ENCODE measurements around the gene ZNF800. TPM values are rescaled to one million over a fixed set of nuclear protein-coding genes. Genes with fewer than 3 reads are reported as not detected.

The ZNF800 gene
- polyA plus RNA-seq, 1 donor from 2014 or later = 4.2 TPM

DNA sequence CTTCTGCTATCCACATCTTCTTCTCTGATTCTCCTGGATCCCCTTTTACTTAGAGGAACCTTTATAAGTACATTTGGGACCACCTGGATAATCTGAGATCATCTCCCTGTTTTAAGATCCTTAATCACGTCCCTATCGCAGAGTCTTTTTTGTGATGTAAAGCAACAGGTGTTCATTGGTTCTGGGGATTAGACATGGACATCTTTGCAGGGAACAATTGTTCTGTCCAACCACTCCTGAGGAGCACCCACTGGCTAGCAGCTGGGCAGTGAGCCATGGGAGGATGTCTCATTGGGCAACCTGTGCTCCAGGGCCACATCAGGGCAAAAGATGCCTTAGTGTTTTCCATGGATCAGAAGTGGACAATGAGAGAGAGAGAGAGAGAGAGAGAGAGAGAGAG is 56.0 kb downstream of the ZNF800 start:
- H3K9me2 ChIP-seq (ENCODE audit: insufficient read depth, low read length) = no peaks in the 10 kb centered on the region
- no peak overlapping the region for H3K9ac ChIP-seq (ENCODE audit: low read length)
- H3K36me3 ChIP-seq (ENCODE audit: insufficient read depth, low read length) = no peaks in the 10 kb centered on the region
- TF ChIP-seq, protein P1, sequence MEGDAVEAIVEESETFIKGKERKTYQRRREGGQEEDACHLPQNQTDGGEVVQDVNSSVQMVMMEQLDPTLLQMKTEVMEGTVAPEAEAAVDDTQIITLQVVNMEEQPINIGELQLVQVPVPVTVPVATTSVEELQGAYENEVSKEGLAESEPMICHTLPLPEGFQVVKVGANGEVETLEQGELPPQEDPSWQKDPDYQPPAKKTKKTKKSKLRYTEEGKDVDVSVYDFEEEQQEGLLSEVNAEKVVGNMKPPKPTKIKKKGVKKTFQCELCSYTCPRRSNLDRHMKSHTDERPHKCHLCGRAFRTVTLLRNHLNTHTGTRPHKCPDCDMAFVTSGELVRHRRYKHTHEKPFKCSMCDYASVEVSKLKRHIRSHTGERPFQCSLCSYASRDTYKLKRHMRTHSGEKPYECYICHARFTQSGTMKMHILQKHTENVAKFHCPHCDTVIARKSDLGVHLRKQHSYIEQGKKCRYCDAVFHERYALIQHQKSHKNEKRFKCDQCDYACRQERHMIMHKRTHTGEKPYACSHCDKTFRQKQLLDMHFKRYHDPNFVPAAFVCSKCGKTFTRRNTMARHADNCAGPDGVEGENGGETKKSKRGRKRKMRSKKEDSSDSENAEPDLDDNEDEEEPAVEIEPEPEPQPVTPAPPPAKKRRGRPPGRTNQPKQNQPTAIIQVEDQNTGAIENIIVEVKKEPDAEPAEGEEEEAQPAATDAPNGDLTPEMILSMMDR (IDR thresholded peaks at IDR 0.05; ENCODE audit: poor library complexity, severe bottlenecking) = no peak
- TF ChIP-seq, protein P2, sequence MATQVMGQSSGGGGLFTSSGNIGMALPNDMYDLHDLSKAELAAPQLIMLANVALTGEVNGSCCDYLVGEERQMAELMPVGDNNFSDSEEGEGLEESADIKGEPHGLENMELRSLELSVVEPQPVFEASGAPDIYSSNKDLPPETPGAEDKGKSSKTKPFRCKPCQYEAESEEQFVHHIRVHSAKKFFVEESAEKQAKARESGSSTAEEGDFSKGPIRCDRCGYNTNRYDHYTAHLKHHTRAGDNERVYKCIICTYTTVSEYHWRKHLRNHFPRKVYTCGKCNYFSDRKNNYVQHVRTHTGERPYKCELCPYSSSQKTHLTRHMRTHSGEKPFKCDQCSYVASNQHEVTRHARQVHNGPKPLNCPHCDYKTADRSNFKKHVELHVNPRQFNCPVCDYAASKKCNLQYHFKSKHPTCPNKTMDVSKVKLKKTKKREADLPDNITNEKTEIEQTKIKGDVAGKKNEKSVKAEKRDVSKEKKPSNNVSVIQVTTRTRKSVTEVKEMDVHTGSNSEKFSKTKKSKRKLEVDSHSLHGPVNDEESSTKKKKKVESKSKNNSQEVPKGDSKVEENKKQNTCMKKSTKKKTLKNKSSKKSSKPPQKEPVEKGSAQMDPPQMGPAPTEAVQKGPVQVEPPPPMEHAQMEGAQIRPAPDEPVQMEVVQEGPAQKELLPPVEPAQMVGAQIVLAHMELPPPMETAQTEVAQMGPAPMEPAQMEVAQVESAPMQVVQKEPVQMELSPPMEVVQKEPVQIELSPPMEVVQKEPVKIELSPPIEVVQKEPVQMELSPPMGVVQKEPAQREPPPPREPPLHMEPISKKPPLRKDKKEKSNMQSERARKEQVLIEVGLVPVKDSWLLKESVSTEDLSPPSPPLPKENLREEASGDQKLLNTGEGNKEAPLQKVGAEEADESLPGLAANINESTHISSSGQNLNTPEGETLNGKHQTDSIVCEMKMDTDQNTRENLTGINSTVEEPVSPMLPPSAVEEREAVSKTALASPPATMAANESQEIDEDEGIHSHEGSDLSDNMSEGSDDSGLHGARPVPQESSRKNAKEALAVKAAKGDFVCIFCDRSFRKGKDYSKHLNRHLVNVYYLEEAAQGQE (IDR thresholded peaks at IDR 0.05; ENCODE audit: borderline replicate concordance) = no peak
- no peak for TF ChIP-seq EP300 (conservative IDR thresholded peaks at IDR 0.05; ENCODE audit: poor library complexity, severe bottlenecking)
- no peak for TF ChIP-seq POLR2AphosphoS5 (IDR thresholded peaks at IDR 0.05)
- TF ChIP-seq RAD21 (conservative IDR thresholded peaks at IDR 0.05) = no peak
- TF ChIP-seq SMC3 (conservative IDR thresholded peaks at IDR 0.05; ENCODE audit: poor library complexity) = no peak
- TF ChIP-seq EZH2 (IDR thresholded peaks at IDR 0.05; ENCODE audit: borderline replicate concordance, insufficient read depth, low read length, poor library complexity, severe bottlenecking) = no peak
- TF ChIP-seq MXI1 (conservative IDR thresholded peaks at IDR 0.05; ENCODE audit: poor library complexity, severe bottlenecking) = no peak
- TF ChIP-seq TAF1 (IDR thresholded peaks at IDR 0.05; ENCODE audit: low read depth) = no peak
- no peaks in the 10 kb centered on the region for H3F3A ChIP-seq (ENCODE audit: insufficient read depth, low read length, poor library complexity, severe bottlenecking)
- no peak overlapping the region for H3K4me2 ChIP-seq (ENCODE audit: low read length)
- H2AFZ ChIP-seq (ENCODE audit: low read depth, low read length) = no peak overlapping the region
- H3K4me3 ChIP-seq (ENCODE audit: low read length) = no peak overlapping the region
- no peaks in the 10 kb centered on the region for H3K9me3 ChIP-seq (ENCODE audit: low read length)
- no peaks in the 10 kb centered on the region for H3K27me3 ChIP-seq (ENCODE audit: insufficient read depth, low read depth, low read length)
- no peak overlapping the region for H3K27ac ChIP-seq (ENCODE audit: low read length)
- H3K79me2 ChIP-seq (replicated peaks; ENCODE audit: insufficient read depth, low read length) = no peaks in the 10 kb centered on the region
- no peaks in the 10 kb centered on the region for H4K20me1 ChIP-seq (ENCODE audit: insufficient read depth)

DNA sequence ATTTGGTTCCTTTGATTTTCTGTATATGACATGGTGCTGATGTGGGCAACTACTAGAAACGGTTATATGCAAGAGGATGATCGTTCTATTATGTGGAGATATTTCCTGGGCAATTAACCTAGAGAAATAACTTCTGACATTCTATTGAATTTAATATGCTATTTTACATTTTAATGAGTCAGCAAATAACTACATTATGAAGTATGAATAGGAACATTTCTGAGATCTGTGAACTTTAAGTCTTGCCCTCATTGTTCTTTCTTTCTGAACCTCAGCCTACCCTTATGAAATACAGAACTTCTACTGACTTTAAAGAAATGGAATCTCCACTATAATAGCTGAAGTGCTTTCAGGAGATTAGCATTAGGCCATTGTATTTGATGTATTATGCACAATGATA is 59.6 kb downstream of the ZNF800 start:
- Histone ChIP-seq H3K27ac (ENCODE audit: low read length) (no peak overlapping the region), H3K79me2 (replicated peaks; ENCODE audit: insufficient read depth, low read length) (no peaks in the 10 kb centered on the region), H3K9ac (ENCODE audit: low read length) (no peak overlapping the region), H2AFZ (ENCODE audit: low read depth, low read length) (no peak overlapping the region), H3F3A (ENCODE audit: insufficient read depth, low read length, poor library complexity, severe bottlenecking) (no peaks in the 10 kb centered on the region), H3K4me2 (ENCODE audit: low read length) (no peak overlapping the region), H3K9me3 (ENCODE audit: low read length) (no peaks in the 10 kb centered on the region), H3K36me3 (ENCODE audit: insufficient read depth, low read length) (no peaks in the 10 kb centered on the region), H4K20me1 (ENCODE audit: insufficient read depth) (no peaks in the 10 kb centered on the region), H3K4me3 (ENCODE audit: low read length) (no peak overlapping the region), H3K27me3 (ENCODE audit: insufficient read depth, low read depth, low read length) (no peaks in the 10 kb centered on the region), H3K9me2 (ENCODE audit: insufficient read depth, low read length) (no peaks in the 10 kb centered on the region)
- no peak for TF ChIP-seq MXI1 (conservative IDR thresholded peaks at IDR 0.05; ENCODE audit: poor library complexity, severe bottlenecking)
- no peak for TF ChIP-seq RAD21 (conservative IDR thresholded peaks at IDR 0.05)
- TF ChIP-seq, protein P2 (IDR thresholded peaks at IDR 0.05; ENCODE audit: borderline replicate concordance) = no peak
- TF ChIP-seq SMC3 (conservative IDR thresholded peaks at IDR 0.05; ENCODE audit: poor library complexity) = no peak
- TF ChIP-seq TAF1 (IDR thresholded peaks at IDR 0.05; ENCODE audit: low read depth) = no peak
- TF ChIP-seq EP300 (conservative IDR thresholded peaks at IDR 0.05; ENCODE audit: poor library complexity, severe bottlenecking) = no peak
- no peak for TF ChIP-seq EZH2 (IDR thresholded peaks at IDR 0.05; ENCODE audit: borderline replicate concordance, insufficient read depth, low read length, poor library complexity, severe bottlenecking)
